ENCODE measurements around the gene UMODL1. TPM values are rescaled to one million over a fixed set of nuclear protein-coding genes. Genes with fewer than 3 reads are reported as not detected.

Gene UMODL1
- total RNA-seq, 1 experiment from 2014 or later: not detected

DNA sequence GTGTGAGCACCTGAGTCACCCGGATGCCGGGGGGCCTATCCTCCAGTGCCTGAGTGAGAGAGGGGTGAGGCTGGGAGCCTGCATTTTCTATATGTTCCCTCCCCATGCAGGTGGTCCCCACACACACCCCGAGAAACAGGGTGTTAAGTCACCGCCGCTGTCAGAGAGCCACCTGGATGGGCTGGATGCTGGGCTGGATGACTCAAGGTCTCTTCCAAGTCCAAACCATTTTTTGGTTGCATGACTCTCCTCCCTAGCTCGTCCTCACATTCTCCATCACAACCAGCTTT lies 2.9 kb upstream of the UMODL1 start:
- POLR2A ChIA-PET (ENCODE audit: unreplicated experiment): no interaction called here
- H3K4me3 ChIP-seq: no peak overlapping the region
- H3K9me3 ChIP-seq (ENCODE audit: insufficient read depth, low read depth): no peaks in the 10 kb centered on the region
- no peaks in the 10 kb centered on the region for H3K79me2 ChIP-seq (ENCODE audit: low read depth)
- H3K36me3 ChIP-seq (ENCODE audit: low read depth): no peaks in the 10 kb centered on the region
- no TSS peak for BruUV-seq (replicated peaks)
- no peaks in the 10 kb centered on the region for H3K9me2 ChIP-seq (ENCODE audit: insufficient read depth)
- H3K4me1 ChIP-seq (replicated peaks; ENCODE audit: insufficient read depth): no peaks in the 10 kb centered on the region
- CTCF ChIA-PET: no interaction called here
- intact Hi-C loops (cut with micrococcal nuclease; ENCODE audit: unreplicated experiment): no loop called here
- H3K27ac ChIP-seq: no peak overlapping the region
- no peak overlapping the region for H2AFZ ChIP-seq
- no peak overlapping the region for H3K4me2 ChIP-seq
- TF ChIP-seq EZH2 (IDR thresholded peaks at IDR 0.05; ENCODE audit: low read depth): no peak
- no peak for TF ChIP-seq CTCF (conservative IDR thresholded peaks at IDR 0.05)
- H4K20me1 ChIP-seq (ENCODE audit: insufficient read depth): no peaks in the 10 kb centered on the region
- no peaks in the 10 kb centered on the region for H3F3A ChIP-seq (ENCODE audit: insufficient read depth, low read depth)
- no peaks in the 10 kb centered on the region; the same call in 1 of the 2 replicates for H3K27me3 ChIP-seq (ENCODE audit: insufficient read depth, low read depth)
- DNase-seq: no peak

DNA sequence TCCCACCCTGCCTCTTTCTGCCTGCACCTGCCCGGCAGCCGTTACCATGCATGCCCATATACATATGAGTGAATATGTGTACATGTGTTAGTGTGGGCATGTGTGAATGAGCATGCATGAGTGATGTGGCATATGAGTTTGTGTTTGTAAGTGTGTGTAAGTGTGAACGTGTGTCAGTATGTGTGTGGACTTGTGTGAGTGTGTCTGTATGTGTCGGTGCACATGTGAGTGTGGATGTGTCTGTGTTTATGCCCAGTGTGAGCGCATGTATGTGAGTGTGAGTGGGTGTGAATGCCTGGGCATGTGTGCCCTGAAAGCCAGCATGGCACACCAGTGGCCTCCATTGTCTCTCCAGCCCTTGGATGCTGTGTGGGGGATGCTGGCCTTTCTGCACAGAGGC lies 2.5 kb upstream of the UMODL1 start:
- no peak for DNase-seq
- no peaks in the 10 kb centered on the region for H3K9me2 ChIP-seq (ENCODE audit: insufficient read depth)
- H3K27me3 ChIP-seq (ENCODE audit: insufficient read depth, low read depth): no peaks in the 10 kb centered on the region; the same call in 1 of the 2 replicates
- H3F3A ChIP-seq (ENCODE audit: insufficient read depth, low read depth): no peaks in the 10 kb centered on the region
- no peaks in the 10 kb centered on the region for H3K79me2 ChIP-seq (ENCODE audit: low read depth)
- ChIA-PET POLR2A (ENCODE audit: unreplicated experiment) (no interaction called here), CTCF (no interaction called here)
- H4K20me1 ChIP-seq (ENCODE audit: insufficient read depth): no peaks in the 10 kb centered on the region
- H3K4me2 ChIP-seq: no peak overlapping the region
- BruUV-seq (replicated peaks): no TSS peak
- TF ChIP-seq EZH2 (IDR thresholded peaks at IDR 0.05; ENCODE audit: low read depth): no peak
- no peak for TF ChIP-seq CTCF (conservative IDR thresholded peaks at IDR 0.05)
- H3K4me3 ChIP-seq: no peak overlapping the region
- H3K27ac ChIP-seq: no peak overlapping the region
- H3K4me1 ChIP-seq (replicated peaks; ENCODE audit: insufficient read depth): no peaks in the 10 kb centered on the region
- no peaks in the 10 kb centered on the region for H3K36me3 ChIP-seq (ENCODE audit: low read depth)
- intact Hi-C loops (cut with micrococcal nuclease; ENCODE audit: unreplicated experiment): no loop called here
- no peaks in the 10 kb centered on the region for H3K9me3 ChIP-seq (ENCODE audit: insufficient read depth, low read depth)
- no peak overlapping the region for H2AFZ ChIP-seq

- H3F3A ChIP-seq (ENCODE audit: insufficient read depth, low read depth): no peaks in the 10 kb centered on the region
- TF ChIP-seq CTCF (conservative IDR thresholded peaks at IDR 0.05) (no peak), EZH2 (IDR thresholded peaks at IDR 0.05; ENCODE audit: low read depth) (no peak)
- no peaks in the 10 kb centered on the region for H3K79me2 ChIP-seq (ENCODE audit: low read depth)
- intact Hi-C loops (cut with micrococcal nuclease; ENCODE audit: unreplicated experiment): no loop called here
- no peaks in the 10 kb centered on the region for H3K36me3 ChIP-seq (ENCODE audit: low read depth)
- H3K27me3 ChIP-seq (ENCODE audit: insufficient read depth, low read depth): no peaks in the 10 kb centered on the region; the same call in 1 of the 2 replicates
- no peaks in the 10 kb centered on the region for H3K9me2 ChIP-seq (ENCODE audit: insufficient read depth)
- H4K20me1 ChIP-seq (ENCODE audit: insufficient read depth): no peaks in the 10 kb centered on the region
- H3K4me2 ChIP-seq: no peak overlapping the region
- no peak overlapping the region for H3K27ac ChIP-seq
- H3K9me3 ChIP-seq (ENCODE audit: insufficient read depth, low read depth): no peaks in the 10 kb centered on the region
- CTCF ChIA-PET: no interaction called here
- H2AFZ ChIP-seq: no peak overlapping the region
- BruUV-seq (replicated peaks): no TSS peak
- no peak for DNase-seq
- H3K4me1 ChIP-seq (replicated peaks; ENCODE audit: insufficient read depth): no peaks in the 10 kb centered on the region
- POLR2A ChIA-PET (ENCODE audit: unreplicated experiment): no interaction called here
- no peak overlapping the region for H3K4me3 ChIP-seq
Measured at GRCh38 chr21:42069327-42069726, 1.8 kb upstream of the UMODL1 start.
